NCI-H82 treated with DMSO at 0.1 percent for 48 hours (cell line): ENCODE measurements around the gene FBN2.
"Not testable (repeated sequence)": the region's sequence is repeated elsewhere in the genome, so short reads cannot be mapped to it uniquely, and the experiment has no call there.

Experiments used
- DNase-seq: peaks from one replicate; lab custom pipeline; 2025; ENCODE audit not compliant: unreplicated experiment; lab: John Stamatoyannopoulos, UW

FBN2 gene

DNA sequence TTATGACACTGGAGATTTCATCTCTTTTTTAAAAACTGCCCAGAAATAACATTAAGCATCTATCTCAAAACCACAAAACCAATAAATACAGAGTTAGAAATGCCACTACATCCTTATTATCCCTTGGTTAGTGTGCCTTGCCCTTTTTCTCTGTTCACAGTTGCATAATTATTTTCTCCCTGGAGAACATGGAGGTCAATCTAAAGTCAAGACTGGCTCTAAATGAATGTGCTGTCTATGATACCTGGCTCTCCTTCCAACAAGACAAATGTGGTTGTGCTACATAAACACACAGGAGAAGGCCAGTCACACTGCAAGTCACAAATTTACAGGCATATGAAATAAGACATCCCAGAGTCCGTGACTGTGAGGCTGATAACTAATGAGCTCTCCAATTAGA is 2.8 kb downstream of the FBN2 start:
- DNase-seq = no peak

- DNase-seq = no peak
These were observed 3.3 kb downstream of the FBN2 start for GRCh38 chr5:128534726-128535125.

DNA sequence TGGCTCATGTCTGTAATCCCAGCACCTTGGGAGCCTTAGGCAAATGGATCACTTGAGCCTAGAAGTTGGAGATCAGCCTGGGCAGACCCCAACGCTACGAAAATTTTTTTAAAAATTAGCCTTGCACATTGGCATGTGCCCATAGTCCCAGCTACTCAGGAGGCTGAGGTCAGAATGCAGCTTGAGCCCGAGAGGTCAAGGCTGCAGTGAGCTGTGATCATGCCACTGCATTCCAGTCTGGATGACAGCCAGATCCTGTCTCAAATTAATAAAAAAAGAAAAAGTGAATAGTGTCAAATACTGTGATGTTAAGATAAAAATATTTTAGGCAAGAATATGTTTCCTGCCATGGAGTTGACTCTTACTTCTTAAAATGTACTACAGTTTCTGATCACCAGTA is 5.3 kb downstream of the FBN2 start:
- DNase-seq = no peak

DNA sequence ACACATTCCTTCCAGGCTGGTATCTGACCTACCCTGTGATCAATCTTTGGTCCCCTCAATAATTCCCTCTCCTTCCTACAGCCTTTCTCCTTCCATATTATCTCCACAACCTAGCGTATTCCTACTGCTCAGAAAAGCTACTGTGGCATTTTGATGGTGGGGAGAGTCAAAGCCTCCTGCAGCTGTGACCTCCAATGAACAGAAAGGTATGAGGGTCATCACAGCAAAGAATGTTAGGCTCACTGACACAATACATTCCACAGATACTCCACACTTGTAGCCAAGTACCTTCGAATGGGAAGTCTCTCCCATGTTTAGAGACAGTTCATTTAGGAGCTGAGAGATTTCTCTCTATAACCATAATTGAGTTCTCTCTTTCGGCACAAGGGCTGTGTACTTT is 5.9 kb downstream of the FBN2 start:
- no peak for DNase-seq

DNA sequence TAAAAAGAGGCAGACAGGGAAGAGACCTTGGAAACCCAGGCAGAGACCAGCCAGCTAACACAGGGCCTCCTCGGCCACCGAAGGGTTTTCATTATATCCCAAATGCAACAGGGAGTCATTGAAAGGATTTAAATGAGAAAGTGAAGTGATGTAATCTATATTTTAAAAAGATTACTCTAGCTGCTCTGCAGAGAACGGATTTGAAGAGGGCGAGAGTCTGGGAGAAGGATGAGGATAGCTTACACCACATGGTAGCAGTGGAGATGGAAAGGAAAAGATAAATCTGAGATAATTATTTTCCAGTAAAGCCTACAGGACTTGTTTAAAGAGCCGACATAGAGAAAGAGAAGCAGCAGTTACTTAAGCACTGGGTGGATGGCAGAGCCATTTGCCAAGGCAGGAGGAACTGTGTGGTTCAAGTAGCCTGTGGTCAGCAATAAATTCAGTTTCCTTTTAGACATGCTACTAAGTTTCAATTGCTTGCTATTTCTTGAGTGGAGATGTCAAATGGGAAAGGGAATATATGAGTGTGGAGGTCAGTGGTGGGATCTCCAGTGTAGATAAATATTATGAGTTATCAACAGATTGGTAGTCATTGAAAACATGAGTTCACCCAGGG is 9.3 kb downstream of the FBN2 start:
- no peak for DNase-seq

GRCh38 chr5:128528126-128528525 is 9.9 kb downstream of the FBN2 start:
- DNase-seq = no peak

GRCh38 chr5:128527077-128527476 is 11.0 kb downstream of the FBN2 start:
- DNase-seq = no peak

GRCh38 chr5:128522336-128522735 is 15.7 kb downstream of the FBN2 start:
- DNase-seq = no peak

GRCh38 chr5:128519827-128520226 is 18.2 kb downstream of the FBN2 start:
- no peak for DNase-seq

- DNase-seq = no peak
These were observed 21.1 kb downstream of the FBN2 start for GRCh38 chr5:128516978-128517377.

- no peak for DNase-seq
These were observed 24.2 kb downstream of the FBN2 start for GRCh38 chr5:128513806-128514205.

DNA sequence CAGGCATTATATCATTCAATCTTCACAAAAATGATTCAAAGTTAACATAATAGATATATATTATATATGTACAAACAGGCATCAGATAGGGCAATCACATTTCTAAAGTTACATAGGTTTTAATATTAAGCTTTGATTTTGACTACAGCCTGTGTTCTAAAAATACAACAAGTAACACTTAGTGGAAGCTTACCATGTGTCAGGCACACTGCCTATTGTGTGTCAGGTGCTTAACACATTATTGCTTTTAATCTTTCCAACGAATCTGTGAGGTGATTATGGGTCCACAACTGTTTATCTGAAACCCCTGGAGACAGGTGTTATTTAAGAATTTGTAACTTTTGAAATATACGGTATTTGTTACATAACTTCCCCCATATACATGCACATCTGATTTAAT is 25.2 kb downstream of the FBN2 start:
- DNase-seq = no peak

GRCh38 chr5:128506643-128507042 is 31.4 kb downstream of the FBN2 start:
- no peak for DNase-seq

DNA sequence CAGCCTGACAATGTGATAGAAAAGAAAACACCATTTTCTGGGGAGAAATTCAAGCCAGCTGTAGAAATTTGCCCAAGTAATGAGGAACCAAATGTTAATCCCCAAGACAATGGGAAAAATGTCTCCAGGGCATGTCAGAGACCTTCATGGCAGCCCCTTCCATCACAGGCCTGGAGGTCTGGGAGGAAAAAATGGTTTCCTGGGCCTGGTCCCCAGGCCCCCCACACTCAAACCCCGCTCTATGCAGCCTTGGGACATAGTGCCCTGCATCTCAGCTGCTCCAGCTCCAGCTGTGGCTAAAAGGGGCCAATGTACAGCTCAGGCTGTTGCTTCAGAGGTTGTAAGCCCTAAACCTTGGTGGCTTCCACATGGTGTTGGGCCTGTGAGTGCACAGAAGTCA is 34.3 kb downstream of the FBN2 start:
- DNase-seq = not testable (repeated sequence)

DNA sequence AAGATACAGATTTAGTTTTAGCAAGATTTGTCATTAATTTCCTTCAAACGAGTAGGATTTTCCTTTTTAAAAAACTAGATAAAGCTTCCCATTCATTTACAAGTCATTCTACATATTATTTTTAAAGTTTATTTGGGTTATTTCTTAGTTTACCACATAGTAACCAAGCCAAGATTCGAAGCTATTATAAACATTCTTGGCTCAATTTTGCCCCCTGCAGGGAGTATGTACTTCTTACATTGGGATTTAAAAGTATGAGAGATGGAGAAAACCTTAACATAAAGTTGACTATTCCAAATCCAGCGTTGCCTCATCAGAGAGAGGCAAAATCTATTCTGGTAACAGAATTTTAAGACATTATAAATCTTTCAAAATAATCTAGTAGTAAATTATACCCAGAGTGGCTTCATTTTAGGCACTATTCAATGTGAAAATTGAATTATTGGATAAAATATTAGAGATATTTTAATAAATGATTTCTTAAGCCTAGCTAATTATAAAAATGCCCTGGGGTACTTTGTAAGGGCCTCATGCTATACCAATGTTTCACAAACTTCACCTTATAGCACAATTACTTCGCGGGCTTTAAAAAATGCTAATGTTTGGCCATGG is 39.1 kb downstream of the FBN2 start:
- peak; percentile 22 for DNase-seq

- peak; percentile 48 for DNase-seq
These were observed 43.5 kb downstream of the FBN2 start for GRCh38 chr5:128494516-128494915.

- DNase-seq = no peak
These were observed 44.3 kb downstream of the FBN2 start for GRCh38 chr5:128493657-128494329.

- no peak for DNase-seq
These were observed 46.8 kb downstream of the FBN2 start for GRCh38 chr5:128491291-128491690.

GRCh38 chr5:128490761-128491160 is 47.3 kb downstream of the FBN2 start:
- no peak for DNase-seq

- no peak for DNase-seq
These were observed 51.0 kb downstream of the FBN2 start for GRCh38 chr5:128487041-128487440.

- DNase-seq = no peak
These were observed 54.3 kb downstream of the FBN2 start for GRCh38 chr5:128483738-128484137.

DNA sequence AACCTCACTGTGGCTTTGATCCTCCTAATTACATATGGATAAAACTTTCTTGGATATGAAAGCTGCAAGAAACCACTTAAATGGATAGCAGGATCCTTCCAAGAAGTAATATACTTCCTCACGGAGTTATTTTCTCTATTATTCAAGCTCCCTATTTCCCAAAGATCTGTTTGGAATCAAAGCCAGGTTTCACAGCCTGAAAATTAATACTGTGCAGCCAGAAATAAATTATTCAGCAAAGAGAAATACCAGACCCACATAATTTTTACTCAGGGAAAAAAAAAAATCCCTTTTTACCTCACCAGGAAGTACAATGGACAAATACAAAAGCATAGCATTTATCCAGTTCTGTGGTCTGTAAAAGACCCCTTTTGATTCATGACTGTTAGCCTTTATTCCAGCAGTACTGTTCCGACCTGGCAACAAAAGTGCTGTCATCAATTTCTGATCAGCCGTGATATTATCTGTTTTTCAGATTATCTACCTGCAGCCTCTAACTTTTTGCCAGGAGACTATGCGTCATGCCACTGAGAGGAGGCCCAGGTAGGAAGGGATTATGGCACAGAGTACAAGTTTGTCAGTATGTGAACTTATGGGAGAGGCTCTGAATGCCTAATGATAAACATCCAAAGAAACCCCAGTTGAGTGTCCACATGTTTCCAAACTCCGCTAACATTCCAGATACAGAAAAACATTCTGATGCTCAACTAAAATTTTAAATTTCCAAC is 57.0 kb downstream of the FBN2 start:
- DNase-seq = no peak
